Left colon (tissue), 2 donors: ENCODE data around the gene B3GALNT2. TPM values are rescaled to one million over a fixed set of nuclear protein-coding genes. Genes with fewer than 3 reads are reported as not detected.
"Not testable (repeated sequence)": the region's sequence is repeated elsewhere in the genome, so short reads cannot be mapped to it uniquely, and the experiment has no call there.

Experiments
- ATAC-seq: fragments of 200-7000 bp; cut with Tn5 transposase; one replicate; pipeline ENCODE4 v1.9.1; 2020; ENCODE audit warnings: mild to moderate bottlenecking, moderate library complexity
- DNase-seq, 2 donors: peaks; one replicate each; pipeline ENCODE4 v3.0.0-alpha.2; 2020
- intact Hi-C, 2 donors: fragments of 100-400 bp; cut with DNase I in 1 of 2; cut with micrococcal nuclease in 1 of 2; formaldehyde crosslinking; loops; one replicate each; pipeline versions ENCODE4 v1.11.2 to v1.14.0; 2022; cut with DNase I, micrococcal nuclease
- total RNA-seq, 2 donors: library from RNA; stranded (reverse); fragmentation: NEBNext Ultra II Directional; extraction: Animal tissue kit (Norgen Biotek cat#: 25700); gene quantifications; one replicate each; pipeline ENCODE4 v1.2.1, GENCODE V29; 2021
- donor health status: DM: no; HTN: no; CAD: no.
- donor health status: DM: yes; HTN: yes; CAD: no.

Gene B3GALNT2
- total RNA-seq, 2 donors from 2014 or later, result 18.6 to 18.7 TPM

- DNase-seq, ATAC-seq, intact Hi-C loops: not testable (repeated sequence)
Observed at GRCh38 chr1:235462832-235463231, 41.4 kb downstream of the B3GALNT2 start.

- DNase-seq (no peak), ATAC-seq (no peak)
- intact Hi-C loops, result no loop called here
Observed at GRCh38 chr1:235461954-235462353, 42.3 kb downstream of the B3GALNT2 start.

- DNase-seq, result no peak
- intact Hi-C loops, result no loop called here
- ATAC-seq, result no peak
Observed at GRCh38 chr1:235460770-235461169, 43.5 kb downstream of the B3GALNT2 start.

GRCh38 chr1:235457856-235458255, 46.4 kb downstream of the B3GALNT2 start:
- DNase-seq, intact Hi-C loops, ATAC-seq: not testable (repeated sequence)

- DNase-seq (no peak), ATAC-seq (no peak)
- intact Hi-C loops, result no loop called here
Observed at GRCh38 chr1:235455823-235456222, 48.4 kb downstream of the B3GALNT2 start.

GRCh38 chr1:235455097-235455496, 49.2 kb downstream of the B3GALNT2 start:
- intact Hi-C loops, result no loop called here

GRCh38 chr1:235454021-235454420, 50.2 kb downstream of the B3GALNT2 start:
- intact Hi-C loops, result no loop called here
- no peak for ATAC-seq
- DNase-seq, result no peak

More at GRCh38 chr1:235455097-235455496, 49.2 kb downstream of the B3GALNT2 start:
- no peak for DNase-seq
- ATAC-seq, result no peak

GRCh38 chr1:235450886-235451483, 53.3 kb downstream of the B3GALNT2 start:
- DNase-seq, result no peak
- ATAC-seq, result no peak
- intact Hi-C loops, result no loop called here

GRCh38 chr1:235450433-235450832, 53.8 kb downstream of the B3GALNT2 start:
- no peak for DNase-seq
- ATAC-seq, result no peak
- intact Hi-C loops, result no loop called here

- intact Hi-C loops, result no loop called here
- ATAC-seq (no peak), DNase-seq (no peak)
Observed at GRCh38 chr1:235448616-235449015, 55.6 kb downstream of the B3GALNT2 start.

- ATAC-seq, result no peak
Observed at GRCh38 chr1:235442788-235443429, 61.3 kb downstream of the B3GALNT2 start.

GRCh38 chr1:235441159-235441685, 63.0 kb downstream of the B3GALNT2 start:
- DNase-seq, result no peak
- intact Hi-C loops, result no loop called here
- no peak for ATAC-seq

More at GRCh38 chr1:235442788-235443429, 61.3 kb downstream of the B3GALNT2 start:
- intact Hi-C loops, result no loop called here
- DNase-seq, result no peak

GRCh38 chr1:235434001-235434400, 70.3 kb downstream of the B3GALNT2 start:
- ATAC-seq (no peak), DNase-seq (no peak)
- intact Hi-C loops, result no loop called here

- DNase-seq, result no peak
- no peak for ATAC-seq
- intact Hi-C loops, result no loop called here
Observed at GRCh38 chr1:235430991-235431390, 73.3 kb downstream of the B3GALNT2 start.

GRCh38 chr1:235429143-235429542, 75.1 kb downstream of the B3GALNT2 start:
- no peak for DNase-seq
- no peak for ATAC-seq
- intact Hi-C loops, result no loop called here

GRCh38 chr1:235427447-235427846, 76.8 kb downstream of the B3GALNT2 start:
- no peak for ATAC-seq
- DNase-seq, result no peak
- intact Hi-C loops, result no loop called here

GRCh38 chr1:235426680-235427079, 77.6 kb downstream of the B3GALNT2 start:
- intact Hi-C loops, result no loop called here
- DNase-seq, result no peak
- ATAC-seq, result no peak

GRCh38 chr1:235426143-235426542, 78.1 kb downstream of the B3GALNT2 start:
- ATAC-seq (no peak), DNase-seq (no peak)
- intact Hi-C loops, result no loop called here

- DNase-seq (no peak), ATAC-seq (no peak)
- intact Hi-C loops, result no loop called here
Observed at GRCh38 chr1:235425357-235425756, 78.9 kb downstream of the B3GALNT2 start.

GRCh38 chr1:235424092-235424491, 80.2 kb downstream of the B3GALNT2 start:
- ATAC-seq (no peak), DNase-seq (no peak)
- intact Hi-C loops, result no loop called here
